ENCODE data around the gene STAB1.

GRCh38 chr3:52470920-52471319 lies 24.2 kb upstream of the STAB1 start:
- TF ChIP-seq CTCF (IDR thresholded peaks at IDR 0.05): no peak
- TF ChIP-seq POLR2A (IDR thresholded peaks at IDR 0.05): no peak
